Liver (tissue), 9 donors: ENCODE results near the gene ODAD3. TPM values are rescaled to one million over a fixed set of nuclear protein-coding genes. Genes with fewer than 3 reads are reported as not detected.
"Not testable (repeated sequence)": the region's sequence is repeated elsewhere in the genome, so short reads cannot be mapped to it uniquely, and the experiment has no call there.

Source experiments
- DNase-seq: peaks from one replicate; pipeline ENCODE4 v3.0.0-alpha.2; 2017; ENCODE audit warnings: low spot score
- H3K27ac ChIP-seq, 2 donors: one replicate each; pipeline ENCODE4 v1.7.0; 2013; ENCODE audit warnings: inconsistent platforms in 2 of 2, low read length in 2 of 2, control low read depth in 1 of 2, low read depth in 1 of 2, mild to moderate bottlenecking in 1 of 2
- H3K27me3 ChIP-seq, 4 donors: one replicate each; pipeline versions ENCODE4 v1.6.1 to v1.7.0; 2013; ENCODE audit warnings: low read length in 3 of 4, inconsistent platforms in 1 of 4, mild to moderate bottlenecking in 1 of 4, moderate library complexity in 1 of 4; ENCODE audit not compliant: control insufficient read depth in 4 of 4, insufficient read depth in 4 of 4
- H3K36me3 ChIP-seq, 4 donors: one replicate each; pipeline versions ENCODE4 v1.6.1 to v1.7.0; 2013; ENCODE audit warnings: low read length in 3 of 4, mild to moderate bottlenecking in 3 of 4, low read depth in 1 of 4, moderate library complexity in 1 of 4; ENCODE audit not compliant: control insufficient read depth in 4 of 4, insufficient read depth in 3 of 4
- H3K4me1 ChIP-seq, 4 donors: one replicate each; pipeline versions ENCODE4 v1.6.1 to v1.7.0; 2013; ENCODE audit warnings: low read length in 3 of 4, mild to moderate bottlenecking in 3 of 4, moderate library complexity in 1 of 4; ENCODE audit not compliant: control insufficient read depth in 4 of 4, insufficient read depth in 4 of 4
- H3K4me3 ChIP-seq, 3 donors: one replicate each; pipeline versions ENCODE4 v1.6.1 to v1.7.0; 2013; ENCODE audit warnings: low read length in 3 of 3, control low read depth in 1 of 3, low read depth in 1 of 3, mild to moderate bottlenecking in 1 of 3
- H3K9ac ChIP-seq, 2 donors: one replicate each; pipeline ENCODE4 v1.7.0; 2013; ENCODE audit warnings: low read length in 2 of 2, mild to moderate bottlenecking in 2 of 2, moderate library complexity in 2 of 2, control low read depth in 1 of 2, low read depth in 1 of 2
- H3K9me3 ChIP-seq, 4 donors: one replicate each; pipeline versions ENCODE4 v1.6.1 to v1.7.0; 2013; ENCODE audit warnings: low read length in 3 of 4; ENCODE audit not compliant: control insufficient read depth in 4 of 4
- EGR1 ChIP-seq, 2 donors: IDR thresholded peaks; 2 replicates each; pipeline ENCODE4 v1.6.1; 2016 to 2018; ENCODE audit warnings: antibody characterized with exemption in 2 of 2, low read depth in 2 of 2
- FOXA1 ChIP-seq: IDR thresholded peaks from 2 replicates; pipeline ENCODE4 v1.6.1; 2016; ENCODE audit warnings: antibody characterized with exemption
- FOXA2 ChIP-seq: IDR thresholded peaks from 2 replicates; pipeline ENCODE4 v1.6.1; 2016; ENCODE audit warnings: antibody characterized with exemption
- GABPA ChIP-seq, 2 donors: IDR thresholded peaks in 1 of 2; conservative IDR thresholded peaks in 1 of 2; 2 replicates each; pipeline ENCODE4 v1.6.1; 2016; ENCODE audit warnings: antibody characterized with exemption in 2 of 2, mild to moderate bottlenecking in 1 of 2, moderate library complexity in 1 of 2
- JUND ChIP-seq, 2 donors: IDR thresholded peaks; 2 replicates each; pipeline ENCODE4 v1.6.1; 2016; ENCODE audit warnings: antibody characterized with exemption in 2 of 2
- RAD21 ChIP-seq, 2 donors: IDR thresholded peaks; 2 replicates each; pipeline ENCODE4 v1.6.1; 2016; ENCODE audit warnings: antibody characterized with exemption in 2 of 2, mild to moderate bottlenecking in 2 of 2
- RXRA ChIP-seq, 2 donors: IDR thresholded peaks; 2 replicates each; pipeline ENCODE4 v1.6.1; 2017 to 2018; ENCODE audit warnings: antibody characterized with exemption in 2 of 2, mild to moderate bottlenecking in 1 of 2
- SP1 ChIP-seq: IDR thresholded peaks from 2 replicates; pipeline ENCODE4 v1.6.1; 2018; ENCODE audit warnings: antibody characterized with exemption, mild to moderate bottlenecking
- TAF1 ChIP-seq: conservative IDR thresholded peaks from 2 replicates; pipeline ENCODE4 v1.6.1; 2016; ENCODE audit warnings: antibody characterized with exemption, mild to moderate bottlenecking
- YY1 ChIP-seq: IDR thresholded peaks from 2 replicates; pipeline ENCODE4 v1.6.1; 2016; ENCODE audit warnings: antibody characterized with exemption, mild to moderate bottlenecking
- WGBS: extraction: QIAGEN DNeasy Blood & Tissue Kit; methylation state at CpG from one replicate; pipeline ENCODE4 v1.1.7; 2013; 5-methylcytosine and 5-hydroxymethylcytosine counted together
- polyA plus RNA-seq, 2 donors: library from polyadenylated mRNA; stranded (reverse) in 1 of 2; unstranded in 1 of 2; fragments of 200-250 nt in 1 of 2; fragments of >200 nt in 1 of 2; fragmentation: Nextera tagmentation in 1 of 2; extraction: Ambion mirVana in 1 of 2; gene quantifications; one replicate each; pipeline versions ENCODE4 v1.2.1 to v1.2.3, GENCODE V29; 2013 to 2015
- total RNA-seq, 2 donors: library from RNA; depleted of rRNA; stranded (reverse); fragments of >200 nt; gene quantifications; one replicate each; pipeline ENCODE4 v1.2.3, GENCODE V29; 2014
- TF ChIP-seq, protein P1 (sequence below): IDR thresholded peaks from 2 replicates; pipeline ENCODE4 v1.6.1; 2016; ENCODE audit warnings: antibody characterized with exemption
- TF ChIP-seq, protein P2 (sequence below): IDR thresholded peaks from 2 replicates; pipeline ENCODE4 v1.6.1; 2016; ENCODE audit warnings: antibody characterized with exemption
- TF ChIP-seq, protein P3 (sequence below): fragments of 150-350 bp; IDR thresholded peaks from 2 replicates; pipeline ENCODE4 v1.5.1; 2017; ENCODE audit warnings: improper control_type of control experiment, low read depth, low read length; ENCODE audit not compliant: missing input control
- TF ChIP-seq, protein P4 (sequence below): IDR thresholded peaks from 2 replicates; pipeline ENCODE4 v1.6.1; 2016; ENCODE audit warnings: antibody characterized with exemption
- donor health status: healthy.
- donor health status: healthy.
- donor health status: healthy.
- donor health status: healthy.
- donor health status: healthy.

Gene ODAD3
- total and polyA plus RNA-seq, 4 donors = 0.08 to 0.46 (median 0.21) TPM; not detected in 1

DNA sequence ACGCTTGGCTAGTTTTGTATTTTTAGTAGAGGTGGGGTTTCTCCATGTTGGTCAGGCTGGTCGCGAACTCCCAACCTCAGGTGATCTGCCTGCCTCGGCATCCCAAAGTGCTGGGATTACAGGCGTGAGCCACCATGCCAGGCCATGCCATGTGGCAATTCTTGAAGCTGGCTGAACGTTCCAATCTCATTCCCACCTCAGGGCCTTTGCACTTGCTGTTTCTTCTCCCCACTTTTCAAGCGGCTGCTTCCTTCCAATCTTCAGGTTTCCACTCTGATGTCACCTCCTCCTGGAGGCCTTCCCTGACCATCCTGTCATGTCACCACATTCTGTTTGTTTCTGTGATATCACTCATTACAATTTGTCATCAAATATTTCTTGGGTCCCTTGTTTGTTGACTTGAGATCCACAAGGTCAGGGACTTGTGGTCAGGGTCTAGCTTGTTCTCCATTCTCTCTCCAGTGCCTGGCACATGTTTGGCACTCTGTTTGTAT is 55.0 kb downstream of the ODAD3 start:
- Histone ChIP-seq H3K4me3 (no peak overlapping the region), H3K9ac (no peak overlapping the region)
- WGBS = 95% methylated on average over 7 of the region's 7 CpGs

DNA sequence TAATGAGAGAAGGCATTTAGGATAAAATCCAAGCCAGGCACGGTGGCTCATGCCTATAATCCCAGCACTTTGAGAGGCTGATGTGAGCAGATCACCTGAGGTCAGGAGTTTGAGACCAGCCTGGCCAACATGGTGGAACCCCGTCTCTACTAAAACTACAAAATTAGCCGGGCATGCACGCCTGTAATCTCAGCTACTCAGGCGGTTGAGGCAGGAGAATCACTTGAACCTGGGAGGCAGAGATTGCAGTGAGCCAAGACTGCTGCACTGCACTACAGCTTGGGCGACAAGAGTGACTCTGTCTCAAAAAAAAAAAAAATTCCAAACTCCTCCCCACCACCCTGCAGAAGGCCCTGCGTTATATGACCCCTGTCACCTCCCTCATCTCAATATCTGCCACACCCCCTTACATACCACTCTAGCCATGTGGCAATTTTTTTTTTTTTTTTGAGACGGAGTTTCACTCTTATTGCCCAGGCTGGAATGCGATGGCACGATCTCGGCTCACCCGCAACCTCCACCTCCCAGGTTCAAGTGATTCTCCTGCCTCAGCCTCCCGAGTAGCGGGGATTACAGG is 55.6 kb downstream of the ODAD3 start:
- not testable (repeated sequence) for H3K4me3 ChIP-seq, DNase-seq, H3K27ac ChIP-seq, H3K36me3 ChIP-seq, H3K27me3 ChIP-seq, H3K9ac ChIP-seq, H3K9me3 ChIP-seq
- H3K4me1 ChIP-seq = peaks cover 8 to 60% (median 33%) of the 10 kb centered on the region in 4 donors
- 93% methylated on average over 14 of the region's 14 CpGs for WGBS

More for the DNA sequence above, 55.0 kb downstream of the ODAD3 start:
- peaks cover 8 to 60% (median 33%) of the 10 kb centered on the region in 4 donors for H3K4me1 ChIP-seq
- H3K9me3 ChIP-seq = no peaks in the 10 kb centered on the region
- no peak for DNase-seq
- no peaks in the 10 kb centered on the region for H3K36me3 ChIP-seq
- H3K27ac ChIP-seq = no peak overlapping the region
- no peaks in the 10 kb centered on the region for H3K27me3 ChIP-seq
- TF ChIP-seq, protein P1, sequence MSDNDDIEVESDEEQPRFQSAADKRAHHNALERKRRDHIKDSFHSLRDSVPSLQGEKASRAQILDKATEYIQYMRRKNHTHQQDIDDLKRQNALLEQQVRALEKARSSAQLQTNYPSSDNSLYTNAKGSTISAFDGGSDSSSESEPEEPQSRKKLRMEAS = no peak
- TF ChIP-seq, protein P2, sequence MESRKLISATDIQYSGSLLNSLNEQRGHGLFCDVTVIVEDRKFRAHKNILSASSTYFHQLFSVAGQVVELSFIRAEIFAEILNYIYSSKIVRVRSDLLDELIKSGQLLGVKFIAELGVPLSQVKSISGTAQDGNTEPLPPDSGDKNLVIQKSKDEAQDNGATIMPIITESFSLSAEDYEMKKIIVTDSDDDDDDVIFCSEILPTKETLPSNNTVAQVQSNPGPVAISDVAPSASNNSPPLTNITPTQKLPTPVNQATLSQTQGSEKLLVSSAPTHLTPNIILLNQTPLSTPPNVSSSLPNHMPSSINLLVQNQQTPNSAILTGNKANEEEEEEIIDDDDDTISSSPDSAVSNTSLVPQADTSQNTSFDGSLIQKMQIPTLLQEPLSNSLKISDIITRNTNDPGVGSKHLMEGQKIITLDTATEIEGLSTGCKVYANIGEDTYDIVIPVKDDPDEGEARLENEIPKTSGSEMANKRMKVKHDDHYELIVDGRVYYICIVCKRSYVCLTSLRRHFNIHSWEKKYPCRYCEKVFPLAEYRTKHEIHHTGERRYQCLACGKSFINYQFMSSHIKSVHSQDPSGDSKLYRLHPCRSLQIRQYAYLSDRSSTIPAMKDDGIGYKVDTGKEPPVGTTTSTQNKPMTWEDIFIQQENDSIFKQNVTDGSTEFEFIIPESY = no peak
- TF ChIP-seq, protein P3, sequence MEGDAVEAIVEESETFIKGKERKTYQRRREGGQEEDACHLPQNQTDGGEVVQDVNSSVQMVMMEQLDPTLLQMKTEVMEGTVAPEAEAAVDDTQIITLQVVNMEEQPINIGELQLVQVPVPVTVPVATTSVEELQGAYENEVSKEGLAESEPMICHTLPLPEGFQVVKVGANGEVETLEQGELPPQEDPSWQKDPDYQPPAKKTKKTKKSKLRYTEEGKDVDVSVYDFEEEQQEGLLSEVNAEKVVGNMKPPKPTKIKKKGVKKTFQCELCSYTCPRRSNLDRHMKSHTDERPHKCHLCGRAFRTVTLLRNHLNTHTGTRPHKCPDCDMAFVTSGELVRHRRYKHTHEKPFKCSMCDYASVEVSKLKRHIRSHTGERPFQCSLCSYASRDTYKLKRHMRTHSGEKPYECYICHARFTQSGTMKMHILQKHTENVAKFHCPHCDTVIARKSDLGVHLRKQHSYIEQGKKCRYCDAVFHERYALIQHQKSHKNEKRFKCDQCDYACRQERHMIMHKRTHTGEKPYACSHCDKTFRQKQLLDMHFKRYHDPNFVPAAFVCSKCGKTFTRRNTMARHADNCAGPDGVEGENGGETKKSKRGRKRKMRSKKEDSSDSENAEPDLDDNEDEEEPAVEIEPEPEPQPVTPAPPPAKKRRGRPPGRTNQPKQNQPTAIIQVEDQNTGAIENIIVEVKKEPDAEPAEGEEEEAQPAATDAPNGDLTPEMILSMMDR = no peak
- TF ChIP-seq FOXA2 = no peak

DNA sequence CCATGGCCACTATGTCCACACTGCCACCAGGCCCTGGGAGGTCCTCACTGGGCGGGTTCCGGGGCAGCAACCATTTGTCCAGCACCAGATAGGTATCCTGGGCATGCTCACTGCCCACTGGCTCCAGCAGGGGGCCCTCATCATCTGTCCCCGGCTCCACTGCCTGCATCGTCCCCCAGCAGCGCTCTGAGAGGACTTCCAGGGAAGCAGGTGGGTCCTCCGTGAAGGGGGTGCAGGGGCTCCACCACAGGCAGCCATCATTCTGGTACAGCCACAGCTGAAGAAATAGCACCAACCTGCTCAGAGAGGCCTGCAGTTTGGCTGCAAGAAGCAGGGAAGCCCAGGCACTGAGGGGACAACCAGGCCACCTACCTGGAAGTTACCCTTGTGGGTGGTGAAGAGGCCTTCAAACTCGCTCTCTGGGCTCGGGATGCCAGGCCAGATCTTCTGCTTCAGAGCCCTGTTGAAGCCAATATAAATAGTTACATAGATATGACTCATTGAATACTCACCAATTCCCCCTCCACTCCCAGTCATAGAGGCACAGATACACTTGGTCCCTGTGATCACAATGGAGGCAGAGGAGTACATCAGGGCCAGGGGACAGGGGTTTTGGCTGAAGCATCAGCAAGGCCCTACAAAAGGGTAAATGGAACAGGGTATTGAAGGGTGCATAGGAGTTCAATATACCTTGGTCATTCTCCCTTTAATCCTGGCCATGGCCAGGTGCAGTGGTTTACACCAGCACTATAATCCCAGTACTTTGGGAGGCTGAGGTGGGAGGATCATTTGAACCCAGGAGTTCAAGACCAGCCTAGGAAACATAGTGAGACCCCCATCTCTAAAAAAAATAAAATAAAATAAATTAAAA is 56.4 kb downstream of the ODAD3 start:
- no peaks in the 10 kb centered on the region for H3K9me3 ChIP-seq
- TF ChIP-seq EGR1 (IDR thresholded peaks at IDR 0.05; ENCODE audit: low read depth in 2 of 2) = no peak
- TF ChIP-seq YY1 = peak; percentile 22
- TF ChIP-seq, protein P4, sequence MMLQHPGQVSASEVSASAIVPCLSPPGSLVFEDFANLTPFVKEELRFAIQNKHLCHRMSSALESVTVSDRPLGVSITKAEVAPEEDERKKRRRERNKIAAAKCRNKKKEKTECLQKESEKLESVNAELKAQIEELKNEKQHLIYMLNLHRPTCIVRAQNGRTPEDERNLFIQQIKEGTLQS = no peak
- peak; percentile 41 to 71 for TF ChIP-seq RAD21 (IDR thresholded peaks at IDR 0.05)
- TF ChIP-seq, protein P3 = peak; percentile 41
- TF ChIP-seq SP1 = no peak
- TF ChIP-seq JUND (IDR thresholded peaks at IDR 0.05) = peak in 1 of 2 donors; percentile 81
- TF ChIP-seq FOXA1 = no peak
- no peak for TF ChIP-seq GABPA (IDR thresholded peaks at IDR 0.05 in 1 of 2, conservative IDR thresholded peaks at IDR 0.05 in 1 of 2)
- no peak for TF ChIP-seq TAF1
- TF ChIP-seq, protein P1 = no peak
- TF ChIP-seq RXRA (IDR thresholded peaks at IDR 0.05) = no peak
- H3K27ac ChIP-seq = peak overlapping the region; percentile 1 to 46
- WGBS = 60% methylated on average over 8 of the region's 8 CpGs
- no peaks in the 10 kb centered on the region for H3K27me3 ChIP-seq
- H3K4me1 ChIP-seq = peaks cover 8 to 61% (median 37%) of the 10 kb centered on the region in 4 donors
- no peak overlapping the region for H3K4me3 ChIP-seq
- H3K36me3 ChIP-seq = no peaks in the 10 kb centered on the region
- no peak overlapping the region for H3K9ac ChIP-seq
- peak; percentile 70 for DNase-seq
